DOHH2 (cell line): Measurements from ENCODE around the gene KLLN.
"Not testable (repeated sequence)": the region's sequence is repeated elsewhere in the genome, so short reads cannot be mapped to it uniquely, and the experiment has no call there.

ENCODE experiments used
- H3F3A ChIP-seq: fragments of 200-600 bp; sonication (generic), shearing (Covaris generic); 2 replicates; pipeline ENCODE4 v1.6.0; 2016; ENCODE audit warnings: antibody characterized with exemption, mild to moderate bottlenecking; ENCODE audit not compliant: control insufficient read depth, insufficient read depth
- H3K27ac ChIP-seq: fragments of 200-600 bp; sonication (generic); 2 replicates; pipeline ENCODE4 v1.5.1; 2014; ENCODE audit warnings: low read depth, mild to moderate bottlenecking, low read length, moderate library complexity
- H3K27me3 ChIP-seq: fragments of 200-600 bp; sonication (generic); 2 replicates; pipeline ENCODE4 v1.6.1; 2014; ENCODE audit warnings: mild to moderate bottlenecking, low read length, mixed read lengths; ENCODE audit not compliant: control insufficient read depth
- H3K36me3 ChIP-seq: fragments of 200-600 bp; sonication (generic); 2 replicates; pipeline ENCODE4 v1.6.1; 2014; ENCODE audit warnings: mild to moderate bottlenecking, low read length, moderate library complexity, mixed read lengths; ENCODE audit not compliant: control insufficient read depth
- H3K4me1 ChIP-seq: fragments of 200-600 bp; sonication (generic); 2 replicates; pipeline ENCODE4 v1.6.1; 2014; ENCODE audit warnings: mild to moderate bottlenecking, low read length, mixed read lengths; ENCODE audit not compliant: control insufficient read depth
- H3K4me2 ChIP-seq: fragments of 200-600 bp; sonication (generic); 2 replicates; pipeline ENCODE4 v1.6.0; 2014; ENCODE audit warnings: mild to moderate bottlenecking, low read length, moderate library complexity
- H3K4me3 ChIP-seq: fragments of 200-600 bp; sonication (generic); 2 replicates; pipeline ENCODE4 v1.5.1; 2014; ENCODE audit warnings: mild to moderate bottlenecking, low read length, mixed read lengths
- H3K79me2 ChIP-seq: fragments of 200-600 bp; sonication (generic); 2 replicates; pipeline ENCODE4 v1.6.1; 2014; ENCODE audit warnings: mild to moderate bottlenecking, low read length, mixed read lengths; ENCODE audit not compliant: control insufficient read depth
- H3K9me2 ChIP-seq: fragments of 200-600 bp; sonication (generic); replicated peaks from 2 replicates; pipeline ENCODE4 v1.6.1; 2014; ENCODE audit warnings: mild to moderate bottlenecking, low read length, mixed read lengths; ENCODE audit not compliant: control insufficient read depth
- H3K9me3 ChIP-seq: fragments of 200-600 bp; sonication (generic); 2 replicates; pipeline ENCODE4 v1.6.1; 2014; ENCODE audit warnings: antibody characterized with exemption, low read length, mixed read lengths; ENCODE audit not compliant: control insufficient read depth, insufficient read depth
- H4K20me1 ChIP-seq: fragments of 200-600 bp; sonication (generic); 2 replicates; pipeline ENCODE4 v1.6.0; 2014; ENCODE audit warnings: low read depth, mild to moderate bottlenecking, antibody characterized with exemption, low read length, moderate library complexity; ENCODE audit not compliant: control insufficient read depth, insufficient read depth
- CTCF ChIP-seq: fragments of 200-600 bp; sonication (generic); IDR thresholded peaks from one replicate; pipeline ENCODE4 v1.5.1; 2014; ENCODE audit warnings: antibody characterized with exemption, mild to moderate bottlenecking, low read depth, low read length; ENCODE audit not compliant: poor library complexity, severe bottlenecking
- EZH2phosphoT487 ChIP-seq: fragments of 200-600 bp; sonication (generic); IDR thresholded peaks from 2 replicates; pipeline ENCODE4 v1.6.1; 2017; ENCODE audit warnings: borderline replicate concordance, mild to moderate bottlenecking, antibody characterized with exemption, low read length, moderate library complexity, mixed read lengths

KLLN gene

DNA sequence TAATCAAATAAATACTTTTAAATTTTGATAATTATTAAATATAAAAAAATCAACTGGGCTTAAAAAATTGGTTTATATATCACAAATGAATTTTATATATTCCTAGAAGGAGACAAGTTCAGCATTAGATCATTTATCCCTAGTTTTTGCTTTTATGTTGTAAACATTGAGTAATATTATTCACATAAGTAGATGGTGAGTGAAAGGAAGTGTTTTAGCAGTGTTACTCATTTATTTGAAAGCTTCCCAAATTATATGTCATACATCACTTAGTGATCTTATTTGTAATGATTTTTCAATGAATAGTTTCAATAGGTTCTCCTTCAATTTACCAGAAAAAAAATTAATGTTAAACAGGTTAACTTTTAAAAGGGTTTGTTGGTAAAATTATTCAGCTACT is 15.8 kb downstream of the KLLN start:
- TF ChIP-seq EZH2phosphoT487: no peak
- no peak for TF ChIP-seq CTCF
- no peaks in the 10 kb centered on the region for H3K27me3 ChIP-seq
- peaks cover 18% of the 10 kb centered on the region for H3K4me1 ChIP-seq
- no peaks in the 10 kb centered on the region for H3K36me3 ChIP-seq
- no peaks in the 10 kb centered on the region for H3K9me2 ChIP-seq
- no peak overlapping the region for H3K4me3 ChIP-seq
- H3K79me2 ChIP-seq: no peaks in the 10 kb centered on the region
- H3K4me2 ChIP-seq: no peak overlapping the region
- H4K20me1 ChIP-seq: no peaks in the 10 kb centered on the region
- H3K27ac ChIP-seq: no peak overlapping the region
- no peaks in the 10 kb centered on the region for H3F3A ChIP-seq
- H3K9me3 ChIP-seq: no peaks in the 10 kb centered on the region

- not testable (repeated sequence) for H3K27ac ChIP-seq
These were observed 16.6 kb downstream of the KLLN start for GRCh38 chr10:87846711-87847110.

DNA sequence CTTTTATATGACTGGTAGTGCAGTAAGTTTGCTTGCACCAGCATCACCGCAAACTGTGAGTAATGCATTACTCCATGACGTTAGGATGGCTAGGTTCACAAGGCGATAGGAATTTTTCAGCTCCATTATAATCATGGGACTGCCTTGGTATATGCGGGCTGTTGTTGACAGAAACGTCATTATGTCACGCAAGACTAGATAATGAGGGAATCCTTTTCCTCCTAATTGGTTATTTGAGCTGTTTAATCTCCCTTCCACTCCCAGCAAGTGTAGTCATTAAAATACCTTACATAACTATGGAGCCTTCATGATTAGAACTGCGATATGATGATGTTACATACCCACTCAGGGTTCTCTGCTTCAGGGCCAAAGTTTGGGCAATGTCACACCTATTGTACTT is 17.3 kb downstream of the KLLN start:
- H3K9me2 ChIP-seq: no peaks in the 10 kb centered on the region
- H3K27ac ChIP-seq: no peak overlapping the region
- no peaks in the 10 kb centered on the region for H4K20me1 ChIP-seq
- no peak for TF ChIP-seq EZH2phosphoT487
- no peak for TF ChIP-seq CTCF
- no peak overlapping the region for H3K4me3 ChIP-seq
- no peaks in the 10 kb centered on the region for H3K9me3 ChIP-seq
- no peaks in the 10 kb centered on the region for H3K27me3 ChIP-seq
- no peaks in the 10 kb centered on the region for H3K79me2 ChIP-seq
- H3K36me3 ChIP-seq: no peaks in the 10 kb centered on the region
- H3K4me1 ChIP-seq: peaks cover 14% of the 10 kb centered on the region
- no peak overlapping the region for H3K4me2 ChIP-seq
- H3F3A ChIP-seq: no peaks in the 10 kb centered on the region

More at GRCh38 chr10:87846711-87847110, 16.6 kb downstream of the KLLN start:
- not testable (repeated sequence) for H3K4me3 ChIP-seq, H3K27me3 ChIP-seq, H3F3A ChIP-seq, H3K79me2 ChIP-seq, H4K20me1 ChIP-seq, H3K4me2 ChIP-seq, H3K36me3 ChIP-seq, H3K9me3 ChIP-seq, H3K9me2 ChIP-seq
- peaks cover 18% of the 10 kb centered on the region for H3K4me1 ChIP-seq

DNA sequence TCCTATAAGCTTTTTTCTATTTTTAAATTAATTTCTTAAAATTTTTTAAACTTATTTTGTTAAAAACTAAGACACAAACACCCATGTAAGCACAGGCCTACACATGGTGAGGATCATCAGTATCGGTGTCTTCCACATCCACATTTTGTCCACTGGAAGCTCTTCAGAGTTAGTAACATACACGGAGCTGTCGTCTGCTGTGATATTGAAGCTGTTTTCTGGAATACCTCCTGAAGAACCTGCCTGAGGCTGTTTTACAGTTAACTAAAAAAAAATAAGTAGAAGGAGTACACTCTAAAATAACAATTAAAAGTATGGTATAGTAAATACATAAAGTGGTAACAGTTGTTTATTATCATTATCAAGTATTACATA is 17.7 kb downstream of the KLLN start:
- Histone ChIP-seq H3K4me2 (no peak overlapping the region), H3K4me1 (peaks cover 10% of the 10 kb centered on the region), H3K9me2 (no peaks in the 10 kb centered on the region), H3F3A (no peaks in the 10 kb centered on the region), H3K79me2 (no peaks in the 10 kb centered on the region), H4K20me1 (no peaks in the 10 kb centered on the region), H3K36me3 (no peaks in the 10 kb centered on the region), H3K27me3 (no peaks in the 10 kb centered on the region), H3K9me3 (no peaks in the 10 kb centered on the region), H3K4me3 (no peak overlapping the region), H3K27ac (no peak overlapping the region)
- TF ChIP-seq CTCF: no peak
- no peak for TF ChIP-seq EZH2phosphoT487
